KMS-11 (cell line): ENCODE results near the gene NELL1.

ENCODE experiments used
- H2AFZ ChIP-seq: fragments of 200-600 bp; sonication (generic); 2 replicates; pipeline ENCODE4 v1.6.1; 2016; ENCODE audit warnings: antibody characterized with exemption, mixed run types, low read depth
- H3K27ac ChIP-seq: fragments of 200-600 bp; sonication (generic); 2 replicates; pipeline ENCODE4 v1.6.1; 2016; ENCODE audit warnings: mild to moderate bottlenecking, mixed run types
- H3K27me3 ChIP-seq: fragments of 200-600 bp; sonication (generic); 2 replicates; pipeline ENCODE4 v1.6.1; 2017; ENCODE audit warnings: mild to moderate bottlenecking, low read depth, mixed run types, moderate library complexity; ENCODE audit not compliant: insufficient read depth
- H3K36me3 ChIP-seq: fragments of 200-600 bp; sonication (generic); 2 replicates; pipeline ENCODE4 v1.6.1; 2017; ENCODE audit warnings: mild to moderate bottlenecking, mixed run types; ENCODE audit not compliant: insufficient read depth
- H3K4me1 ChIP-seq: fragments of 200-600 bp; sonication (generic); 2 replicates; pipeline ENCODE4 v1.6.1; 2016; ENCODE audit warnings: mild to moderate bottlenecking, low read depth, mixed run types; ENCODE audit not compliant: poor library complexity, severe bottlenecking
- H3K4me2 ChIP-seq: fragments of 200-600 bp; sonication (generic); 2 replicates; pipeline ENCODE4 v1.7.0; 2016; ENCODE audit warnings: mild to moderate bottlenecking, mixed run types
- H3K4me3 ChIP-seq: fragments of 200-600 bp; sonication (generic); IDR thresholded peaks from 2 replicates; pipeline ENCODE4 v1.6.1; 2017; ENCODE audit warnings: low read depth, low read length, mixed read lengths; ENCODE audit not compliant: insufficient read depth
- H3K79me2 ChIP-seq: fragments of 200-600 bp; sonication (generic); 2 replicates; pipeline ENCODE4 v1.6.1; 2016; ENCODE audit warnings: low read depth, mixed run types; ENCODE audit not compliant: insufficient read depth
- H3K9ac ChIP-seq: fragments of 200-600 bp; sonication (generic); 2 replicates; pipeline ENCODE4 v1.6.1; 2016; ENCODE audit warnings: mild to moderate bottlenecking, mixed run types
- H4K20me1 ChIP-seq: fragments of 200-600 bp; sonication (generic); 2 replicates; pipeline ENCODE4 v1.6.1; 2016; ENCODE audit warnings: mild to moderate bottlenecking, mixed run types; ENCODE audit not compliant: insufficient read depth
- CTCF ChIP-seq: fragments of 200-600 bp; sonication (generic); conservative IDR thresholded peaks from 2 replicates; pipeline ENCODE4 v1.6.1; 2017; ENCODE audit warnings: low read depth, mild to moderate bottlenecking, antibody characterized with exemption, low read length, moderate library complexity, mixed read lengths

Gene NELL1

DNA sequence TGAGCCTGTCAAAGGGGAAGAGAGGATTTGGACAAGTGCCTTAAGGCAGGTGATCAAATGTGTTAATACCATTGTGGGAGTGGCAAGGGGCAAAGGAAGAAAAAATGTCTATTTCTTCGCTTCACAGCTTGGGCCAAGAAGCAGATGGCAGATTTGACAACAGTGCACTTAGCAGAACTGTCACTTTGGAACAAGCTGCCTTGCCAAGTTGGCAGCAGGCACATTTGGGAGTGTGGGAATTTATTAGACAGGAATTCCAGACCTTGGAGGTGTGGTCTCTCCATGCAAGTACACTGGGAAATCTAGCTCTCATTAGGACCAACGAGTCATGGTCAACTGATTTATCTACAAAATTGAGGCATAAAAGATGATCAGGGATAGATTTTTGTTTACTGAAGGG, 265.1 kb downstream of the NELL1 start:
- Histone ChIP-seq H3K27me3 (no peaks in the 10 kb centered on the region), H3K36me3 (no peaks in the 10 kb centered on the region), H3K27ac (no peak overlapping the region), H3K79me2 (no peaks in the 10 kb centered on the region), H4K20me1 (no peaks in the 10 kb centered on the region), H3K4me1 (no peaks in the 10 kb centered on the region), H3K9ac (no peak overlapping the region), H3K4me3 (no peak overlapping the region), H3K4me2 (no peak overlapping the region), H2AFZ (no peak overlapping the region)
- TF ChIP-seq CTCF, result no peak

DNA sequence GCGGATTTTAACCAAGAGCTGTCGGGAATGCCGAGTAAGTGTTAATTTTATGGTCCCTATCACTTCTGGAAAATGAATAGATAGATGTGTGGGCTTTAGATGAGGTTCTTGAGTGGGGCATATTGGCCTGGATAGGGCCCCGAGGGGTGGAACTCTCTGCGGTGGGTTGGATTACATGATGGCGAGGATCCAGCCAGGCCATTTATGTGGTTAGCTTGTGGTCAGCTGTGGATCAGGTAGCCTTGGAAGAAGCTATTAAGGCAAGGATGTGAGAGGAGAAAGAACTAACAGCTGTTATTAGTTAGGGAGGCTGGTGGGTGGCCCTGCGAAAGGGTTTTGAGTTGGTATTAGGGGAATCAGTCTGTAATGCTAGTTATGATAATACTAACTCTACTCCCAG, 268.4 kb downstream of the NELL1 start:
- H4K20me1 ChIP-seq, result no peaks in the 10 kb centered on the region
- no peak overlapping the region for H3K27ac ChIP-seq
- no peaks in the 10 kb centered on the region for H3K36me3 ChIP-seq
- H3K27me3 ChIP-seq, result no peaks in the 10 kb centered on the region
- H3K4me3 ChIP-seq, result no peak overlapping the region
- H2AFZ ChIP-seq, result no peak overlapping the region
- no peaks in the 10 kb centered on the region for H3K79me2 ChIP-seq
- no peak overlapping the region for H3K4me2 ChIP-seq
- no peak for TF ChIP-seq CTCF
- no peak overlapping the region for H3K9ac ChIP-seq
- no peaks in the 10 kb centered on the region for H3K4me1 ChIP-seq

- Histone ChIP-seq H3K9ac (no peak overlapping the region), H2AFZ (no peak overlapping the region), H3K36me3 (no peaks in the 10 kb centered on the region), H3K4me2 (no peak overlapping the region), H4K20me1 (no peaks in the 10 kb centered on the region), H3K4me1 (no peaks in the 10 kb centered on the region), H3K4me3 (no peak overlapping the region), H3K27ac (no peak overlapping the region), H3K27me3 (no peaks in the 10 kb centered on the region), H3K79me2 (no peaks in the 10 kb centered on the region)
- TF ChIP-seq CTCF, result no peak
These were observed 280.2 kb downstream of the NELL1 start for GRCh38 chr11:20949585-20949984.

- Histone ChIP-seq H4K20me1 (no peaks in the 10 kb centered on the region), H3K36me3 (no peaks in the 10 kb centered on the region; the same call in 1 of the 2 replicates), H3K4me1 (no peaks in the 10 kb centered on the region), H3K27me3 (no peaks in the 10 kb centered on the region), H3K9ac (no peak overlapping the region), H2AFZ (no peak overlapping the region), H3K4me2 (no peak overlapping the region), H3K27ac (no peak overlapping the region), H3K79me2 (no peaks in the 10 kb centered on the region), H3K4me3 (no peak overlapping the region)
- no peak for TF ChIP-seq CTCF
These were observed 293.2 kb downstream of the NELL1 start for GRCh38 chr11:20962581-20962980.
